ENCODE results near the gene MTAP.

DNA sequence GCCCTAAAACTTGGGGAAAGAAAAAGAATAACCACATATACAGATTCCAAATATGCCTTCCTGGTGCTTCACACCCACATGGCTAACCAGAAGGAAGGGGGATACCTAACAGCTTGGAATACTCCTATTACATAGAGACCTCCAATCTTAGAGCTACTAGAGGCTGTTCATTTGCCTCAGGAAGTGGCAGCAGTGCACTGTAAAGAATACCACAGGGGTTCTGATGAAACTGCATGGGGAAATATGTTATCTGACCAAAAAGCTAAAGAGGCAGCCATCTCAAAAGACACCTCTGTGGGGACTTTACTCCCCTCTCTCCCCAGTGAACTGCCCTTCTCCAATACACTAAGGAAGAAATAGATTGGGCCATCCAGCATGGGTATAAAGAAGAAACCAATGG, 125.3 kb downstream of the MTAP start:
- TF ChIP-seq GATA2 (IDR thresholded peaks at IDR 0.05; ENCODE audit: low read depth, low read length) (no peak), GATA3 (IDR thresholded peaks at IDR 0.05; ENCODE audit: low read depth, low read length) (no peak)

All from SH-SY5Y (cell line).